ENCODE data around the gene TECPR1.

- TF ChIP-seq, protein P1, sequence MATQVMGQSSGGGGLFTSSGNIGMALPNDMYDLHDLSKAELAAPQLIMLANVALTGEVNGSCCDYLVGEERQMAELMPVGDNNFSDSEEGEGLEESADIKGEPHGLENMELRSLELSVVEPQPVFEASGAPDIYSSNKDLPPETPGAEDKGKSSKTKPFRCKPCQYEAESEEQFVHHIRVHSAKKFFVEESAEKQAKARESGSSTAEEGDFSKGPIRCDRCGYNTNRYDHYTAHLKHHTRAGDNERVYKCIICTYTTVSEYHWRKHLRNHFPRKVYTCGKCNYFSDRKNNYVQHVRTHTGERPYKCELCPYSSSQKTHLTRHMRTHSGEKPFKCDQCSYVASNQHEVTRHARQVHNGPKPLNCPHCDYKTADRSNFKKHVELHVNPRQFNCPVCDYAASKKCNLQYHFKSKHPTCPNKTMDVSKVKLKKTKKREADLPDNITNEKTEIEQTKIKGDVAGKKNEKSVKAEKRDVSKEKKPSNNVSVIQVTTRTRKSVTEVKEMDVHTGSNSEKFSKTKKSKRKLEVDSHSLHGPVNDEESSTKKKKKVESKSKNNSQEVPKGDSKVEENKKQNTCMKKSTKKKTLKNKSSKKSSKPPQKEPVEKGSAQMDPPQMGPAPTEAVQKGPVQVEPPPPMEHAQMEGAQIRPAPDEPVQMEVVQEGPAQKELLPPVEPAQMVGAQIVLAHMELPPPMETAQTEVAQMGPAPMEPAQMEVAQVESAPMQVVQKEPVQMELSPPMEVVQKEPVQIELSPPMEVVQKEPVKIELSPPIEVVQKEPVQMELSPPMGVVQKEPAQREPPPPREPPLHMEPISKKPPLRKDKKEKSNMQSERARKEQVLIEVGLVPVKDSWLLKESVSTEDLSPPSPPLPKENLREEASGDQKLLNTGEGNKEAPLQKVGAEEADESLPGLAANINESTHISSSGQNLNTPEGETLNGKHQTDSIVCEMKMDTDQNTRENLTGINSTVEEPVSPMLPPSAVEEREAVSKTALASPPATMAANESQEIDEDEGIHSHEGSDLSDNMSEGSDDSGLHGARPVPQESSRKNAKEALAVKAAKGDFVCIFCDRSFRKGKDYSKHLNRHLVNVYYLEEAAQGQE (IDR thresholded peaks at IDR 0.05; ENCODE audit: insufficient read depth in 1 of 2, low read depth in 2 of 2, low read length in 2 of 2), result no peak
- no peak for TF ChIP-seq SIN3A (IDR thresholded peaks at IDR 0.05; ENCODE audit: borderline replicate concordance, insufficient read depth, low read length)
- TF ChIP-seq POLR2AphosphoS5 (IDR thresholded peaks at IDR 0.05; ENCODE audit: low read depth, low read length), result no peak
Measured at GRCh38 chr7:98180751-98181150, 71.3 kb downstream of the TECPR1 start.

Data from PFSK-1 (cell line).